GM18499 (cell line): Measurements from ENCODE around the gene DEPP1.

Experiments
- ATAC-seq: cut with Tn5 transposase; IDR thresholded peaks from one replicate; pipeline ENCODE4 v1.9.1; 2021; ENCODE audit warnings: moderate number of reproducible peaks; ENCODE audit not compliant: insufficient read depth, unreplicated experiment

The DEPP1 gene

DNA sequence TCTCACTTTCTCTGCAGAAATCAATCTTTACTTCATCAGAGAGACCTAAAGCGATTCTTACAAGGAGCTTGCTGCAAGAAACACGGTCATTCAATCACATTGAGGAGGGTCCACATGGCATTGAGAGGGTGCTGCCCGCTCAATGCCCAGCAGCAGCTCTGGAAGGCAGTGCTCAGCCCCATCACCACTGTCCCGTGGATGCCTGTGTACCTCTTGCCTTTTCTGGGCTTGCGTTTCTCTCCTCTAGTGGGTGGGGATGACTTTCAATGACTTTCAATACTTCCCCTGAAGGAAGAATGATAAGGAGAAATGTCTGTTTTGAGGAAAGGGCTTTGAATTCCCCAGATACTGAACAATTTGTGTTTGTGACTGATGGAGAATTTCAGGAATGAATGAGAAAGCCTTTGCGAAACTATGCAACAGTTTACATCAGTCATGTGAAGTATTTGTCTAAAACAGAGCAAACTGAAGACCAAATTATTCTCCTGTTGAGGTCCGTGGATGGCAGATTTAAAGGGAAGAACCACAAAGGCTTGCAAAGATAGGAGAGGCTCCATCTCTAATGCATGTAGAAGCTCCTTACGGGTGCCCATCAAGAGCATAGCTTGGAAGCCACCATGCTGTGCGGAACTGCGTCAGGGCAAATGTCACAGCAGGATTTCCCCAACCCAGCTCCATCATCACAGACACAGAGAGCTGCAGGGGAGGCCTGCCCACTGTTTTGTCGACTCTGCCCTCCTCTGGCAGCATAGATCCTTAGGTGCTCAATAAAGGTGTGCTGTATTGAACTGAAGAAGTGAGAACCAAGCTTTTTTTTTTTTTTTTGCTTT, 15.5 kb upstream of the DEPP1 start:
- no peak for ATAC-seq

DNA sequence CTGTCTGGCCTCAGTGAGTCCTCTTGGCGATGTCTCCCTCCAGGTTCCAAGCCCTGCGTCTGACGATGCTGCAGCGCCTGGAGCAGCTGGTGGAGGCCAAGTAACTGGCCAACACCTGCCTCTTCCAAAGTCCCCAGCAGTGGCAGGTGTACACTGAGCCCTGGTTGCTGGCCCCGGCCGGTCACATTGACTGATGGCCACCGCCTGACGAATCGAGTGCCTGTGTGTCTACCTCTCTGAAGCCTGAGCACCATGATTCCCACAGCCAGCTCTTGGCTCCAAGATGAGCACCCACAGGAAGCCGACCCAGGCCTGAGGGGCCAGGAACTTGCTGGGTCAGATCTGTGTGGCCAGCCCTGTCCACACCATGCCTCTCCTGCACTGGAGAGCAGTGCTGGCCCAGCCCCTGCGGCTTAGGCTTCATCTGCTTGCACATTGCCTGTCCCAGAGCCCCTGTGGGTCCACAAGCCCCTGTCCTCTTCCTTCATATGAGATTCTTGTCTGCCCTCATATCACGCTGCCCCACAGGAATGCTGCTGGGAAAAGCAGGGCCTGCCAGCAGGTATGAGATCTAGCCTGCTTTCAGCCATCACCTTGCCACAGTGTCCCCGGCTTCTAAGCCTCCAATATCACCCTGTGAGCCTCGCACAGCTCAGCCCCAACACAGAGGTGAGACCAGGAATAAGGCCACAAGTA, 14.8 kb upstream of the DEPP1 start:
- no peak for ATAC-seq

DNA sequence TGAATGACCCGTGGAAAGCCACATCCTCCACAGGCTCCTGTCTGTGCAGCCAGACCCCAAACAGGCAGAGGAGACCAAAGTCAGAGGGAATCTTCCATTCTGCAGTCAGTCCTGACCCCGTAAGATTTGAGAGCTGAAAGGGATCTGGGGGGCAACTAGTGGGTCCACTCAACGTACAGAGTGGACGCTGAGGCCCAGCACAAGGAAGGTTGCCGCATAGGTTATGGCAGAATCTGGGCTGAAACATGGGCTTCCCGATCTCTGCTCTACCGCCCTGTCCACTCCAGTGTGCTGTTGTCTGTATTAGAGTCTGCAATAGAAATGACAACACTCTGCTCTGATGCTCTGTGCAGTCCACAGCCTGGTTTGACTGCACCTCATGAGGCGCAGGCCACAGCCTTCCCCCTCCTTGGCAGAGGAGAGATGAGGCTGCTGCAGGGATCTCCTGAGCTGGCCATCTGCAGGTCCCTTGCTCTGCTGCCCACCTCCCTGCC, 14.2 kb upstream of the DEPP1 start:
- no peak for ATAC-seq

DNA sequence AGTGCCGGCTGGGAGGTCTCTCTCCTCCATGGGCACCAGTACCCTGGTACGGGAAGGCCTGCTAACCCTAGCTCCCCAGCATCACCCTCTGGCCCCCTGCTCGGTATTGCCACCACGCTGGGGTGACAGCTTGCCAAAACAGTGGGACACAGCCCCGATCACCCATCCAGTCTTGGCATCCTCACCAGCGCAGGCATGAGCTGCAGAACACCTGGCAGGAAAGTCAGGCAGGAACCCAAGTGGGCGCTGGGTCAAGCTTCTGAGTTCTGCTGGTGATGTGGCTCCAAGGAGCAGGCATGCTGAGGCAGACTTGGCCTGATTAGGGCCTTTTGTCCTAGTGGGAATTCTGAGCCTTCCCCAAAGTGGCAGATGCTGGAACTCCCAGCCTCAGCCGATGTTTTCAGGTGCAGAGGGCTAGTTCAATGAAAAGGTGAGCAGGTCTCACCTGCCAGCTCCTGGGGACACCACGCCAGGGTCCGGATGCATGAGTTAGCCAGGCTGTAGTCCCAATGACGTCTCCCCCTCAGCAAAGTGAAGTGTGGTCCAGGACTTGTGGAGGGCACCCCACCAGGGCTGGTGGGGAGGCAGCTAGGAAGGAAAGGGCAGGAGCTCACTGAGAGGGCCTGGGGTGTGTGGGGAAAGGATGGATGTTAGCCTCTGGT, 13.6 kb upstream of the DEPP1 start:
- no peak for ATAC-seq

DNA sequence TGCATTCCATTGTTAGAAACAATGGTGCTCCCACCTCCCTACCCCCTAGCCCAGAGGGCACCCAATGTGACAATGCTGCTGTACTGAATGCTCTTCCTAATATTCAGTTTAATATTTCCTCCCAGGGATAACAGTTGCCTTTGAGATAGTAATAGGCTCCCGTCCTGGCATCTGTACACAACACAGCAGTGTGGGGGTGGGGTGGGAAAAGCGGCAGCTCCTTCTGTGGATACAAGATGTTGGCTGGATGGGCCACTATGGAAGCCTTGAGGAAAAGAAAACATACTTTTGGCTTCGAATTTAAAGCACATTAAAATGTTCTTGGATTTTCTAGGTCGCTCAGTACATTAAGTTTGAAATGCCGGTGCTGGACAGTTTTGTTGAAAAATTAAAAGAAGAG, 13.0 kb upstream of the DEPP1 start:
- no peak for ATAC-seq

DNA sequence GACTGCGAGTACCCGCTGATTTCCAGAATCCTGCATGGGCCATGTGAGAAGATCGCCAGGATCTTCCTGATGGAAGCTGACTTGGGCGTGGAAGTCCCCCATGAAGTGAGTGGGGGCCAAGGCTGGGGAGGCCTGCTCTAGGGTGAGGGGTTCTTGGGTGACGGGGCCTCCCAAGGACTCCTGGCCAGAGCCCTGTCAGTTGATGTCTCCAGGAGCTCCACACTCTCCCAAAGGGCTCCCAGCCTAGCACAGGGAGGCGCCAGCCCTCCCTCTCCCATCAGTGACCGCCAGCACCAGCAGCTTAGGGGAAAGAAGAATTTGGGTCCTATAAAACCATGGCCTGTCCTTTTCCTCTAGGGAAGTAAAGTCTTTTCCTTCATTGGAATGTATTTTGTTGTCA, 12.4 kb upstream of the DEPP1 start:
- ATAC-seq, result no peak

DNA sequence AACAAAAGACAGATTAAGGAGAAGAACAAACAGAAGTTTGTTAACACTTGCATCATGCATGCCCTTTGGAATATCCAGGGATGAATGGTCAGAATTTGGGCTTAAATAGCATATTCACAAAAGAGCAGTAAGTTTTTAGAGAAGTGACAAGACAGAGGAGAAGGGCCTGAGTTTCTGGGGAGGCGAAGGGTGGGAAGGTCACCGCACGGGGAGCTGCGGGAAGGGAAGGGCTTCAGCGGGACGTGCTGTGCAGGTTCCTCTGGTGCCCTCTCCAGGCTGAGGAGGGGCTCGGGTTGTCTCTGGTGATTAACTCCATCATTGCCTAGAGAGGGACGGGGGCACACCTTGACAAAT, 11.7 kb upstream of the DEPP1 start:
- ATAC-seq, result no peak

DNA sequence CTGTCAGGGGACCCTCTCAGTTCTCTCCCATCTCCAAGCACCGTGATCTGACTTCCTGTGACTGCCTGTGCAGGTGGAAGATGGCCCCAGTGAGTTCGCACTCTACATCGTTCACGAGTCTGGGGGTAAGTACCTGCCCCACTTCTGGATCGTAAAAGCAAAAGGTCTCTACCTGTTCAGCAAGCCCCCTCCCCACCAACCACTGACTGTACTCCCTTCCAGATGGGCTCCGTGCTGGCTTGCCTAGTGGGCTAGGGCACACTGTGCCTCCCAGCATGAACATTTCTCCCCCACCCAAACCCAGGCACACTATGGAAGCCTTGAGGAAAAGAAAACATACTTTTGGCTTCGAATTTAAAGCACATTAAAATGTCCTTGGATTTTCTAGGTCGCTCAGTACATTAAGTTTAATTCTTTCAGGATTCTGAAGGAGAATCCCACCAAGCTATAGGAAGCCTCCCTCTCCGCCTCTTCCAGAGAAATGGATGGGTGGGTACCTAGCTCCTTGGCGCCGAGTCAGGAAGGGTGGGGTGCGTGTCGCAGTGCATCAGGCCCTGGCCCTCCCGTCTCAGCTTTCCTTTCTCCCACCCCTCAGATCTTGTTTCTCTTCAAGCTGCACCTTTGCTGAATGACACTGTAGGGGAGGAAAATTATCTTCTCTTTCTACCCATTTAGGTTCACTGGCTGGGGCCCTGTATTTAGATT, 11.1 kb upstream of the DEPP1 start:
- ATAC-seq, result no peak

DNA sequence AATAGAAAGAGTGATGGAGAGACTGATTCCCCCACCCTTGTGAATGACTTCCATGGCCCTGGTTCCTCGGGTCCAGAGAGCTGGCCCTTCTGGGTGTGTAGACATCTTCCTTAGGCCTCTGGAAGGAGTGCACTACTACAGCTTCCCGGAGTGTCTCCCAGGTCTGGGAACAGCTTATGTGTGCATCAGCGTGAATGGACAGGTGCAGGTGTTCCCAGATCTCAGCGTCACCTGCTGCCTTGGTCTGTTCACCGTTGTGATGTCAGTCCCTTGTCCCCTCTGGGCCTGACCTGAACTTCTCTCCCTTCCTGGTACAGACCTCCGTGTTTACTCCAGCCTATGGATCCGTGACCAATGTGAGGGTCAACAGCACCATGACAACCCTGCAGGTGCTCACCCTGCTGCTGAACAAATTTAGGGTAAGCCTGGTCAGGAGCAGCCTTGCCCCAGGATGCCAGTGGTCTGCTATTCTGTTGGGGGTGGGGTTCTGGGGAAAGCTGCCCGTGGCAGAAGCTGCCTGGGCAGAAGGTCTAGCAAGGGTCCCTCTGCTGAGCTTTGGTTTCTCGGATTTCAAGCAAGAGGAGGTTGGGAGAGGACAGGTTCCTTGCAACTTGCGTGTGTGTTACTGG, 10.5 kb upstream of the DEPP1 start:
- no peak for ATAC-seq

DNA sequence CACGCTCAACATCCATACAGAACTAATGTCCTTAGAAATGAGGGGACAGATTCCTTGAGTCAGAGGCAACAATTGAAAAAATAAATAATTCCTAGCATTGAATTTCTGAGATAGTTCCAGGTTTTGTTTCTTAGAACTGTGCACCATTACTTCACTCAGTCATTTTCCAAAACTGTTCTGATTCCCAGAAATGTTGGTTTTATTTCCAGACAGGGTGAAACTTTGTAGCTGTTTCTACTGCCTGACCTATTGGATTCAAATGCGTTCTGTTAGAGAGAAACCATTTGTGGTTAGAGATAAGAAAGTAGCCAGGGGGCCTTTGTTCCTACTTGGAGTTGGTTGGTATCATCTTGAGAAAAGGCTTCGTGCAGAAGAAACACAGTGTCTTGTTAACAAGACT, 8.1 kb upstream of the DEPP1 start:
- ATAC-seq, result no peak

DNA sequence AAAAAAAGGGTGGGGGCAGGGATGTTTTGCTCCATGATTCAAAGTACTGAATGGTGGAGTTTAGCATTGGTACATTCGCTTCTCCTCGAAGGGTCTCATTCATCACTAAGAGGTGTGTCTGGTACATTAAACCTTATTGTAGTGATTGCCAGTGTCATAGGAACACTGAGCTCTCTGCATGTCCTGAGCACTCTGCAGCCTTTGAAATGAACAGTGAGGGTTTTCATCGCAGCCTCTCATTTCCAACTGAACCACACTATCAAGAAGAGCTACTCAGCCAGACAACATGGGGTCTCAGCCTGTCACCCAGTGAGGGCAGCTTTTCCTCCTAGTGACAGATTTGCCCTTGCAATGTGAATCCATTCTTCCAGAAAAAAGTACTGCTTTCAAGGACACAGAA, 7.6 kb upstream of the DEPP1 start:
- no peak for ATAC-seq

DNA sequence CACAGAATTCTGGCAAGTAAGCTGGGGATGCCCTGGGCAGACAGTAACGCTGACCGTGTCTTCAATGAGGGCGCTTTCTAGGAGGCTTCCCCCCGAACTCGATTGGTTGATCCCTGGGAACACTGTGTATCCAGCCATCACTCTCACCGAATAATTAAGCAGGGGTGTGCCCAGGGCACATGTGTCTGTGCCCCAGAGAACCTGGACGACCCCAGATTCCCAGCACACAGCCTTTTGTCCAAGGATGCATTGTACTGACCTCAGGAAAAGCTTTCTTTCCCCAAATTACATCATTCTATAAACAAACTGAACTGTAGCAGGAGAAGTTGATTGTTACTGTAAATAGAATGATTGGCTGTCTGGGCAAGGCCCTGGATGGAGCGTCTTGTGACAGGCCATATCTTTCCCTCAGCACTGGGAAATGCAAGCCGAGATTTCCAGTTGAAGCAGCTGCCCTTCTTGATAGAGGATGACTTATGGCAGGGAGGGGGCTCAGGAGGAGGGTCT, 6.6 kb upstream of the DEPP1 start:
- ATAC-seq, result no peak

DNA sequence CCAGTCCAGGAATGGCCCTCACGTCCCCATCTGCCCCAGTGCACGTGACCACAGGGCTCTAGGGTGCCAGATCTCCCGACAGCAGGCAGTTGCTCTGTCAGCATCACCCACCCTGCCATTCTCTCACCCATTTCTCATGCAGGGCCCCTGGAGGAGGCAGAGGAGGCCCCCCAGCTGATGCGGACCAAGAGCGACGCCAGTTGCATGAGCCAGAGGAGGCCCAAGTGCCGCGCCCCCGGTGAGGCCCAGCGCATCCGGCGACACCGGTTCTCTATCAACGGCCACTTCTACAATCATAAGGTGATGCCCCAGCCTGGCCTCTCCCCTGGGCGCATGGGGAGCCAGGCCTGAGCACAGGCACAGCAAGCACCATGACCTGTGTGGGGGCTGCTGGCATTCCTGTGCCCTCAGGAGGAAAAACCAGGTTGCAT, 6.1 kb upstream of the DEPP1 start:
- ATAC-seq, result no peak

DNA sequence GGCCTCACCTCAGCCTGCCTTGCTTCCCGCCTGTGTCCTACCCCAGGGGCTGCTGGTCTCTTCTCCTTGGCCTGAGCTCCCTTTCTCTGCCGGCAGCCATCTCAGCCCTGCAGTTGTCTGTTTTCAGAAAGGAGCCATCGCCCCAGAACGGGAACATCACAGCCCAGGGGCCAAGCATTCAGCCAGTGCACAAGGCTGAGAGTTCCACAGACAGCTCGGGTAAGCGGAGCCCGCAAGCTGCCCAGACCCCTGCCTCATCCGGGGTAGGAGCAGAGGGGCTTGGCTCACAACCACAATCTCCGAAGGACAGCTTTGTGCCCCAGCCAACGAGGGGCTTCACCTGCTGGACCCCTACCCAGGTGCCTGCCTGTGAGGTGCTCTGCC, 5.3 kb upstream of the DEPP1 start:
- ATAC-seq, result no peak

DNA sequence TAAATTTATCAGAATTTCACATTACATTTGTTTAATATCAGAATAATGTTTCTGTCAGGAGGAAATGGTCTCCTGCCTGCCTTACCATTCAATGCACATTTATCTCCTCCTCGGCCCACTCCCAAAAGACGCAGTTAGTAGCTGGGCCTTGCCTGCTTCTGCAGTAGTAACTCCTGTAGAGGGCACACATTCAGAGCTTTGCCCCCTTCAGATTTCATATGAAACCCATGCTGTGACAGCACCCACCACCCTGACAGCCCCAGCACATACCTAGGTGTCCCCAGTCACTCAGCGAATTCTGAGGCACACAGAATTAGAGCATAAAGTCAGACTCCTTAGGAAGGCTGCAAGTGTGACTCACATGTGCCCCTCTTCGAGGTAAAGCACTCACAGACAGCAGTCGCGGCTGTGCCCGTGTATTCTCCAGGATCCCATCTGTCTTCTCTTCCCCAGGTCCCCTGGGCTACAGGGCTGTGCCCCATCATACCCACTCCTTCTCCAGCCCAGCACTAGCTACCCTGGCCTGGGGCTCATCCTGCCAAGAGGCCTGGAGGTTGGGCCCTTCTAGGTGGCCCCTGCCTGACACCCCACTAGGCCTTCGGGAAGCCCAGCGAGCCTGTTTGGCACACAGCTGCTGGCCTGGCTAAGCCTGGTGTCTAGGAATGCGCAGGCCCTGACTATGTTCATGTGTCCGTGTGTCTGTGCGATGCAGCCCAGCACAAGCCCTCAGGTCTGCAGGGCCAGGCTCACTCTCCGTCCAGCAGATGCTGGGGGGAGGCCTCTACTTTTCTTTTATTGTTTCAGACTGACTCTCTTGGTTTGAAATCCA, 4.7 kb upstream of the DEPP1 start:
- no peak for ATAC-seq

DNA sequence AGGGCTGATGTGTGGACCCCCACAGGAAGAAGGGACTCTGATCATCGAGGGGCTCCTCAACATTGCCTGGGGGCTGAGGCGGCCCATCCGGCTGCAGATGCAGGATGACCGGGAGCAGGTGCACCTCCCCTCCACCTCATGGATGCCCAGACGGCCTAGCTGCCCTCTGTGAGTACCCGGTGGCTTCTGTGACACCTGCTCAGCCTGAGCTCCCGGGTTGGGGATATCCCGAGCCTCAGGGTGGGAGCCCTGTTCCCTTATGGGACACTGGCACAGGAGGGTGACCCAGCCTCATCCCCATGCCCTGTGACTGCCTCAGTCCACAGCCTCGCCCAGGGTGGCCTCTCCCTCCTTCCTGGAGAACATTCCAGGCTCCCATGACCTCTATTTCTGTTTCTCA, 3.9 kb upstream of the DEPP1 start:
- ATAC-seq, result no peak

DNA sequence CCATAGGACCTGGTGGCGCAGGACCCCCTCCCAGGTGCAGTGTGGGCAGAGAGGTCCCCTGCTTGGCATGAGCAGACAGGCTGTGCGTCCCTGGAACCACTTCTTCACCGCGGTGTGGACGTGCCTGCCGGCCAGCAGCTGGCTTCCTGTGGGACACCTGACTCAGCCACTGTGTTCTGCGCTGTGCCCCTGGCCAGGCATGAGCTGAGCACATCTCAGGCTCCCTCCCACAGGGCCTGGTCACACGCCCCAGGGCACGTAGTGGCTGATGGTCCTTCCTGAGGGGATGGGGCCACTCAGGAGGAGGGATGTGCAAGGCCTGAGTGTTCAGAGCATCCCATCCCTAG, 3.5 kb upstream of the DEPP1 start:
- no peak for ATAC-seq

DNA sequence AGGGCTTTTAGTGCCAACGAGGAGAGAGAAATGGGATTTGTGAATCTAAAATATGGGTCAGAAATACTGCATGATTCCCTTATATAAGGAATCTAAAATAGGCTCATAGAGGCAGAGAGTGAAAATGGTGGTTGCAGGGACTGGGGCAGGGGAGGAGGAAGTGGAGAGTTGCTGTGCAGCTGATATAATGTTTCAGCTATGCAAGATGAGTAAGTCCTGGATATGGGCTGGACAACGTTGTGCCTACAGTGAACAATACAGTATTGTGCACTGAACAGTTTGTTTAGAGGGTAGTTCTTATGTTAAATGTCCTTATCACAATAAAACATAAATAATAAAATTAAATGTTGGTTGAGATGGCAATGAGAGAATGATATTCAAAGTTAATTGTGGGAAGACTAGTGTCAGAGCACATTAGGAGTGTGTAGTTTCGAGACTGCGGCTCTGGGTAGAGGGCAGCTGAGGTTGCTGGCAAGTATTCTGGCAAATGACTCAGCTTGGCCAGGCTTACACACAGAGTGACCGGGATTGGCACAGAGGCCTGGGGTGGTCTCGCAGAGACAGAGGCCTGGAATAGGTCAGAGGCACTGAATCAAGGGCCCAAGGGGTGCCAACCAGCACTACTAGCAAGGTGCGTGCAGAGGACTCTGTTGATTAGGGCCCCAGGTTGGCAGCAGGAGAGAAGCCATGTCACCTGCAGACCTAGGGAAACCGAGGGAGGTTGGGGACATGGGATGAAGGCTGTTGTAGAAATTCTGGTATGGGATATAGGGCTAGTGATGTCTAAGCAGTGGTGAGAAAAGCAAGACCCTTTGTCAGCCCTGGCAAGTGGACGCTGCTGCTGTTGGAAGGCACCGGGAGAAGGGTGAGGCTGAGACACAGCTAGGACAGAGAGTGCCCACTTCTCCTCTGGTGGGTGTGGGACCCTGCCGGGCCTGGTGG, 2.8 kb upstream of the DEPP1 start:
- ATAC-seq, result peak; percentile 75
